Tibial artery (tissue), 4 donors: ENCODE data around the gene ZNF71.

Experiments
- DNase-seq, 2 donors: peaks; one replicate each; pipeline ENCODE4 v3.0.0-alpha.2; 2019
- H3K27ac ChIP-seq, 2 donors: fragments of 200-600 bp; sonication (generic) in 1 of 2; 1 replicate in 1 of 2; 2 replicates in 1 of 2; pipeline ENCODE4 v1.5.1; 2018 to 2019; ENCODE audit warnings: mild to moderate bottlenecking in 1 of 2
- H3K27me3 ChIP-seq, 2 donors: fragments of 200-600 bp; sonication (generic) in 1 of 2; one replicate each; pipeline versions ENCODE4 v1.5.1 to v1.6.0; 2016 to 2019
- H3K36me3 ChIP-seq, 3 donors: fragments of 200-600 bp; sonication (generic) in 2 of 3; one replicate each; pipeline ENCODE4 v1.5.1; 2016 to 2019; ENCODE audit warnings: mild to moderate bottlenecking in 2 of 3
- H3K4me1 ChIP-seq, 4 donors: fragments of 200-600 bp; sonication (generic) in 2 of 4; 1 replicate in 3 of 4; 2 replicates in 1 of 4; pipeline ENCODE4 v1.5.1; 2016 to 2019
- H3K4me3 ChIP-seq, 2 donors: fragments of 200-600 bp; sonication (generic) in 1 of 2; 1 replicate in 1 of 2; 2 replicates in 1 of 2; pipeline ENCODE4 v1.5.1; 2018 to 2019; ENCODE audit warnings: mild to moderate bottlenecking in 2 of 2
- H3K9me3 ChIP-seq, 3 donors: fragments of 200-600 bp; sonication (generic) in 1 of 3; one replicate each; pipeline ENCODE4 v1.5.1; 2016 to 2019
- intact Hi-C: fragments of 100-400 bp; cut with DNase I; formaldehyde crosslinking; loops from one replicate; pipeline ENCODE4 v1.15.0; 2023; ENCODE audit warnings: low total_unique reads
- TF ChIP-seq, protein P1 (sequence below), 2 experiments: fragments of 200-600 bp in 1 of 2; fragments of 450-650 bp in 1 of 2; IDR thresholded peaks; one replicate each; pipeline ENCODE4 v1.5.1; 2017 to 2019; ENCODE audit warnings: antibody characterized with exemption in 2 of 2, mild to moderate bottlenecking in 1 of 2, moderate library complexity in 1 of 2

Gene ZNF71

DNA sequence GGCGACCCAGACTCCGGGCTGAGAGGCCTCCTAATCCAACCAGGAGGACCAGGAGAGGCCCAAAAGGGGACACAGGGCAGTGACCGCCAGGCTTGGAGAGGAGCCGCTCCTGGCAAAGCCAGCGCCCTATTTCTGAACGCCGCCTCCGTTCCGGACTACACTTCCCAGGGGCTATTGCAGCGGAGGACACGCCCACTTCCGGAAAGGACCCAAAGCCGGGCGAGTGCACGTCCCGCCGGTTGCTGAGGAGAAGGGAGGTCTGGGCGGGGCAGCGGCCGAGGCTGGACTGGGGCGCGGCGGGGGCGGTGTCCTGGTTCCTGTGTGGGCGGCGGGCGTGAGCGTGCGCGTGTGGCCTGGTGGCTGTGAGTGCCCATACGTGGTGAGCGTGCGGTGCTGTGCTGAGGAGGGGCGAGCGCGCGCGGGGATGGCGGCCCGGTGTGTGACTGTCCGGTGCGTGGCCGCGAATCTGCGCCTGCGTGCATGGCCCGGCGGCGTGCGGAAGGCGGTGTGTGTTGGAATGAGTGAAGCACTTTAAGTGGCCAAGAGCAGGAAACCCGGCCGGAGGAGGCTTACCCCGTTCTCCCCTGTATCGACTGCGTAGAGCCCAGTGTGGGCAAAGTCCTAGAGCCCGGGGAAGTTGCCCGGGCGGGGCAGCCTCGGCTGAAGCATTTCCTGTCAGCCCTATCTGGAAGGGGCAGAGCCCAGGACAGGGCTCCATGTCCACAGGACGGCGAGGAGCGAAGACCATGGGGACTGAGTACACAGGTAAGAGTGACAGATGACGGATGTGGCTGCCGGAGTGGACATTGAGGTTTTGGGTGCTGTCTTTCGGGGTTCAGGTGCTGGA lies 27.6 kb upstream of the ZNF71 start, which contains the start of gene ZNF470:
TSS of gene ZNF470 (plus strand) at position 195 of the 847 bp plus-strand sequence. CDS start 2,844 bp downstream, outside the sequence.
- Histone ChIP-seq H3K27me3 (no peaks in the 10 kb centered on the region), H3K27ac (peak within 1 kb of the TSS; percentile 84 to 90), H3K4me3 (peak within 1 kb of the TSS; percentile 68 to 85), H3K9me3 (peaks cover 12 to 82% (median 45%) of the 10 kb centered on the region in 3 donors), H3K36me3 (peaks cover 37 to 67% (median 60%) of the 10 kb centered on the region in 3 donors), H3K4me1 (peaks cover 0 to 13% (median 7%) of the 10 kb centered on the region in 4 donors)
- TF ChIP-seq, protein P1, sequence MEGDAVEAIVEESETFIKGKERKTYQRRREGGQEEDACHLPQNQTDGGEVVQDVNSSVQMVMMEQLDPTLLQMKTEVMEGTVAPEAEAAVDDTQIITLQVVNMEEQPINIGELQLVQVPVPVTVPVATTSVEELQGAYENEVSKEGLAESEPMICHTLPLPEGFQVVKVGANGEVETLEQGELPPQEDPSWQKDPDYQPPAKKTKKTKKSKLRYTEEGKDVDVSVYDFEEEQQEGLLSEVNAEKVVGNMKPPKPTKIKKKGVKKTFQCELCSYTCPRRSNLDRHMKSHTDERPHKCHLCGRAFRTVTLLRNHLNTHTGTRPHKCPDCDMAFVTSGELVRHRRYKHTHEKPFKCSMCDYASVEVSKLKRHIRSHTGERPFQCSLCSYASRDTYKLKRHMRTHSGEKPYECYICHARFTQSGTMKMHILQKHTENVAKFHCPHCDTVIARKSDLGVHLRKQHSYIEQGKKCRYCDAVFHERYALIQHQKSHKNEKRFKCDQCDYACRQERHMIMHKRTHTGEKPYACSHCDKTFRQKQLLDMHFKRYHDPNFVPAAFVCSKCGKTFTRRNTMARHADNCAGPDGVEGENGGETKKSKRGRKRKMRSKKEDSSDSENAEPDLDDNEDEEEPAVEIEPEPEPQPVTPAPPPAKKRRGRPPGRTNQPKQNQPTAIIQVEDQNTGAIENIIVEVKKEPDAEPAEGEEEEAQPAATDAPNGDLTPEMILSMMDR (IDR thresholded peaks at IDR 0.05), result no peak
- peak; percentile 96 for DNase-seq
- intact Hi-C loops, result no loop called here

DNA sequence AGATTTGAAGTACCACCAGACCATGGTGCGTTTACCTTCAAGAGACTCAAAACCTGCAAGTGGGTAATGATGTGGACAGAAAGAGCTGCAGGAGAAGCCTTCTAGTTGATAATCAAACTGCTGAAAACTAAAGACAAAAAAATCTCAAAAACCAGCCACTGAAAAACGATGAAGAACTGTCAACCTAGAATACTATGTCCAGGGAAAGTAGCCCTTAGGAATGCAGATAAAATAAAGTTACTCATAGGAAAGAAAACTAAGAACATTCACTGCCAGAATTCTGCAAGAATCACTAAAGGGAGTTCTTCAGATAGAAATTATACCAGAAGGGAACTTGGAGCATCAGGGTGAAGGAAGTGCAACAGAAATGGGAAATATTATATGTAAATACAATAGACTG lies 22.5 kb upstream of the ZNF71 start:
- TF ChIP-seq, protein P1 (IDR thresholded peaks at IDR 0.05), result no peak
- Histone ChIP-seq H3K36me3 (peaks cover 87 to 90% (median 88%) of the 10 kb centered on the region in 3 donors), H3K4me3 (no peak overlapping the region), H3K4me1 (peaks cover 0 to 8% (median 7%) of the 10 kb centered on the region in 4 donors), H3K9me3 (peaks cover 16 to 95% (median 80%) of the 10 kb centered on the region in 3 donors), H3K27ac (no peak overlapping the region), H3K27me3 (no peaks in the 10 kb centered on the region)
- no peak for DNase-seq
- intact Hi-C loops, result no loop called here

DNA sequence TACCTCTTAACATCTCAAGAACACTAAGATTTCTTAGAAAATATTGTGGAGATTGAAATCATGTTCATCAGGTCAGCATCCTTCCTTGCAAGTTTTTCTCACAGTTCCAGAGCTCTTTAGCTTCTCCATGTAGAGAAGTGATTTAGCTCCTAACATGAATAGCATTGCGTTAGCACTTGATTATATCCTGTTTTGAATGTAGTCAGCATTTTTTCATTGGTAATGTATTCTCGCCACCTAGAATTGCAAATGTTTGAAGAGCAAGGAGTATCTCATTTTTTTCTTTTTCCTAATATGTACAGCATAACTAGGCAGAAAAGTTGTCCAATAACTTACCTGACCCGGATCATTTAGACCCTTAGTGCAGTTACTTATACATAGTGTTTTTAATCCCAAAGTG lies 21.2 kb upstream of the ZNF71 start:
- Histone ChIP-seq H3K4me1 (no peaks in the 10 kb centered on the region), H3K27me3 (no peaks in the 10 kb centered on the region), H3K27ac (no peak overlapping the region), H3K36me3 (peaks cover 98% of the 10 kb centered on the region in 3 donors), H3K9me3 (peaks cover 21 to 98% (median 86%) of the 10 kb centered on the region in 3 donors), H3K4me3 (no peak overlapping the region)
- intact Hi-C loops, result no loop called here
- no peak for DNase-seq
- TF ChIP-seq, protein P1 (IDR thresholded peaks at IDR 0.05), result no peak

DNA sequence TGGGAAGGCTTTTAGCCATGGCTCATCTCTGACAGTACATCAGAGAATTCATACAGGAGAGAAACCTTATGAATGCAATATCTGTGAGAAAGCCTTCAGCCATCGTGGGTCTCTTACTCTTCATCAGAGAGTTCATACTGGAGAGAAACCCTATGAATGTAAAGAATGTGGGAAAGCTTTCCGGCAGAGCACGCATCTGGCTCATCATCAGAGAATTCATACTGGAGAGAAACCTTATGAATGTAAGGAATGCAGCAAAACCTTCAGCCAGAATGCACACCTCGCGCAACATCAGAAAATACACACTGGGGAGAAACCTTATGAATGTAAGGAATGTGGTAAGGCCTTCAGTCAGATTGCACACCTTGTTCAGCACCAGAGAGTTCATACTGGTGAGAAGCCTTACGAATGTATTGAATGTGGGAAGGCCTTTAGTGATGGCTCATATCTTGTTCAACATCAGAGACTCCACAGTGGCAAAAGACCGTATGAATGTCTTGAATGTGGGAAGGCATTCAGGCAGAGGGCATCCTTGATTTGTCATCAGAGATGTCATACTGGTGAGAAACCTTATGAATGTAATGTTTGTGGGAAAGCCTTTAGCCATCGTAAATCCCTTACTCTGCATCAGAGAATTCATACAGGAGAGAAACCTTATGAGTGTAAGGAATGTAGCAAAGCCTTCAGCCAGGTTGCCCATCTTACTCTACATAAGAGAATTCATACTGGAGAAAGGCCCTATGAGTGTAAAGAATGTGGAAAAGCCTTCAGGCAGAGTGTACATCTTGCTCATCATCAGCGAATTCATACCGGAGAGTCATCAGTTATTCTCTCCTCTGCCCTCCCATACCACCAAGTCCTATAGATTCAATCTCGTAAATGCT lies 17.1 kb upstream of the ZNF71 start:
- peaks cover 65 to 98% (median 96%) of the 10 kb centered on the region in 3 donors for H3K36me3 ChIP-seq
- no peak overlapping the region for H3K4me3 ChIP-seq
- intact Hi-C loops, result no loop called here
- no peaks in the 10 kb centered on the region for H3K27me3 ChIP-seq
- peaks cover 29 to 100% (median 98%) of the 10 kb centered on the region in 3 donors for H3K9me3 ChIP-seq
- H3K4me1 ChIP-seq, result no peaks in the 10 kb centered on the region
- TF ChIP-seq, protein P1 (IDR thresholded peaks at IDR 0.05), result no peak
- no peak for DNase-seq
- H3K27ac ChIP-seq, result no peak overlapping the region

DNA sequence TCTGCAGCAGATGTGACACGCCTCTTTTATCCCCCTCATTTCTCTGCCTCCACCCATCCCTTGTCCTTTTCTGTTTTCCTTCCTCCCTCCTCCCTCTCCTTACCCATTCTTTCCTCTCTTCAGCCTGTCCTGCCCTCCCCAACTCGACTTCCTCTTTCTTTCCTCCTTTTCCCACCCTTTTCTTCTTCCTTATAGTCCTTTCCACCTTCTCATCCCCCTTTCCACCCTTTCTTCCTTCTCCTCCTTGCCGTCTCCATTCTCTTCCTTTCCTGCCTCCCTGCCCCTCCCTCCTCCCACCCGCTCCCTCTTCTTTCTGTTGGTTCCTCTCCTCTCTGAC lies 688 bp upstream of the ZNF71 start:
- Histone ChIP-seq H3K36me3 (peaks cover 0 to 22% (median 13%) of the 10 kb centered on the region in 3 donors), H3K4me1 (peaks cover 0 to 13% (median 7%) of the 10 kb centered on the region in 4 donors), H3K9me3 (peaks cover 0 to 3% (median 0%) of the 10 kb centered on the region in 3 donors), H3K27ac (peak overlapping the region; percentile 78 to 88), H3K4me3 (peak overlapping the region; percentile 97 to 98), H3K27me3 (no peaks in the 10 kb centered on the region)
- no peak for DNase-seq
- intact Hi-C loops, result loop anchor here (10.0 kb wide), 1 partner anchor 90 kb away; the partner anchor contains the start of gene ZNF471
- TF ChIP-seq, protein P1 (IDR thresholded peaks at IDR 0.05), result no peak
